GM12878 (cell line): ENCODE measurements around the gene STRADB. TPM values are rescaled to one million over a fixed set of nuclear protein-coding genes. Genes with fewer than 3 reads are reported as not detected.

Experiments used
- ATAC-seq: fragments of 200-7000 bp; cut with Tn5 transposase; 3 replicates; pipeline ENCODE4 v1.9.1; 2020; ENCODE audit warnings: mild to moderate bottlenecking, moderate library complexity
- BruUV-seq: library from RNA; stranded (reverse); fragments of 400-500 nt; replicated peaks from 2 replicates; lab custom pipeline; 2021; lab: Mats Ljungman, UMichigan
- CTCF ChIA-PET: fragments of 300-600 bp; sonication (Branson Sonifier 250); formaldehyde crosslinking; extraction: SDS; loops from one replicate; lab custom pipeline; 2021; ENCODE audit warnings: inconsistent platforms; lab: Yijun Ruan, JAX
- POLR2A ChIA-PET: fragments of 350-600 bp; formaldehyde crosslinking; extraction: SDS; loops from one replicate; lab custom pipeline; 2021; ENCODE audit warnings: inconsistent platforms; lab: Charles Lee
- RAD21 ChIA-PET: fragments of 300-600 bp; sonication (Branson Sonifier 250); formaldehyde crosslinking; loops from one replicate; lab custom pipeline; 2023; ENCODE audit warnings: antibody characterized with exemption; ENCODE audit not compliant: unreplicated experiment; lab: Charles Lee
- SMC1A ChIA-PET: fragments of 300-600 bp; sonication (Branson Sonifier 250); formaldehyde crosslinking; loops from one replicate; lab custom pipeline; 2023; ENCODE audit not compliant: unreplicated experiment, uncharacterized antibody; lab: Charles Lee
- DNase-seq: peaks from one replicate; pipeline ENCODE4 v3.0.0-alpha.2; 2011; ENCODE audit warnings: low read depth, low spot score
- FAIRE-seq: peaks from 3 replicates; lab custom pipeline; 2011; peaks lifted over from hg19 to GRCh38; lab: Jason Lieb, UNC
- H2AFZ ChIP-seq: 2 replicates; pipeline ENCODE4 v1.6.0; 2011; ENCODE audit warnings: low read depth, low read length, control low read depth; ENCODE audit not compliant: control insufficient read depth
- H3K27ac ChIP-seq: 2 replicates; pipeline ENCODE4 v1.5.1; 2011; ENCODE audit warnings: control low read depth; ENCODE audit not compliant: control insufficient read depth, insufficient read depth
- H3K27me3 ChIP-seq, 2 experiments: replicated peaks in 1 of 2; 2 replicates each; pipeline versions ENCODE4 v1.6.0 to v1.6.1; 2011; ENCODE audit warnings: low read length in 1 of 2; ENCODE audit not compliant: control insufficient read depth in 2 of 2, insufficient read depth in 2 of 2
- H3K36me3 ChIP-seq, 2 experiments: 2 replicates each; pipeline ENCODE4 v1.5.1; 2011; ENCODE audit warnings: low read length in 1 of 2; ENCODE audit not compliant: control insufficient read depth in 2 of 2, insufficient read depth in 2 of 2
- H3K4me1 ChIP-seq: 2 replicates; pipeline ENCODE4 v1.6.1; 2011; ENCODE audit warnings: mild to moderate bottlenecking, low read length, moderate library complexity, mixed read lengths; ENCODE audit not compliant: control insufficient read depth, insufficient read depth
- H3K4me2 ChIP-seq: 2 replicates; pipeline ENCODE4 v1.6.0; 2011; ENCODE audit warnings: control low read depth; ENCODE audit not compliant: control insufficient read depth, insufficient read depth
- H3K4me3 ChIP-seq: fragments of 200-600 bp; sonication (generic); 2 replicates; pipeline ENCODE4 v1.5.1; 2016
- H3K79me2 ChIP-seq: 2 replicates; pipeline ENCODE4 v1.6.0; 2011; ENCODE audit warnings: low read length; ENCODE audit not compliant: control insufficient read depth, insufficient read depth
- H3K9ac ChIP-seq: 2 replicates; pipeline ENCODE4 v1.8.0; 2011; ENCODE audit warnings: low read length, control low read depth, mixed read lengths; ENCODE audit not compliant: control insufficient read depth, insufficient read depth
- H3K9me3 ChIP-seq: replicated peaks from 3 replicates; pipeline ENCODE4 v1.5.1; 2011; ENCODE audit warnings: mild to moderate bottlenecking, low read length; ENCODE audit not compliant: control insufficient read depth, insufficient read depth
- H4K20me1 ChIP-seq: 2 replicates; pipeline ENCODE4 v1.6.0; 2011; ENCODE audit not compliant: control insufficient read depth, insufficient read depth
- EED ChIP-seq: sonication (generic); IDR thresholded peaks from 2 replicates; pipeline ENCODE4 v1.6.1; 2016; ENCODE audit warnings: antibody characterized with exemption, low read depth
- GABPA ChIP-seq: IDR thresholded peaks from 2 replicates; pipeline ENCODE4 v1.6.1; 2014; ENCODE audit warnings: antibody characterized with exemption, low read depth, mild to moderate bottlenecking, inconsistent platforms
- JUND ChIP-seq: IDR thresholded peaks from 2 replicates; pipeline ENCODE4 v1.6.1; 2012; ENCODE audit warnings: low read depth, mild to moderate bottlenecking, low read length, improper control_type of control experiment, moderate library complexity
- KAT2A ChIP-seq: conservative IDR thresholded peaks from 2 replicates; pipeline ENCODE4 v1.6.1; 2011; ENCODE audit warnings: low read depth, low read length; ENCODE audit not compliant: control insufficient read depth
- LARP7 ChIP-seq: fragments of 450-650 bp; IDR thresholded peaks from 2 replicates; pipeline ENCODE4 v1.6.1; 2017; ENCODE audit warnings: mild to moderate bottlenecking
- MTA2 ChIP-seq: fragments of 450-650 bp; IDR thresholded peaks from 2 replicates; pipeline ENCODE4 v1.6.1; 2016; ENCODE audit warnings: low read depth, mild to moderate bottlenecking, moderate library complexity
- PAX5 ChIP-seq: IDR thresholded peaks from 2 replicates; pipeline ENCODE4 v1.6.1; 2011; ENCODE audit warnings: low read depth, low read length, borderline replicate concordance
- PML ChIP-seq: IDR thresholded peaks from 2 replicates; pipeline ENCODE4 v1.6.1; 2012; ENCODE audit warnings: low read length, inconsistent platforms
- SMARCA5 ChIP-seq: fragments of 450-650 bp; IDR thresholded peaks from 2 replicates; pipeline ENCODE4 v1.6.1; 2017; ENCODE audit warnings: mild to moderate bottlenecking
- TBL1XR1 ChIP-seq: IDR thresholded peaks from 2 replicates; pipeline ENCODE4 v1.6.1; 2012; ENCODE audit warnings: low read depth, low read length, improper control_type of control experiment
- ZBED1 ChIP-seq: IDR thresholded peaks from 2 replicates; pipeline ENCODE4 v1.6.1; 2016; ENCODE audit warnings: borderline replicate concordance
- ZNF207 ChIP-seq: fragments of 450-650 bp; IDR thresholded peaks from 2 replicates; pipeline ENCODE4 v1.6.1; 2014; ENCODE audit warnings: antibody characterized with exemption, mild to moderate bottlenecking, borderline replicate concordance
- WGBS: methylation state at CpG from one replicate; pipeline ENCODE4 v1.1.6; 2016; ENCODE audit warnings: low lambda C conversion rate; ENCODE audit not compliant: insufficient replicate concordance, insufficient coverage; ENCODE audit errors: missing lambda C conversion rate; 5-methylcytosine and 5-hydroxymethylcytosine counted together
- in situ Hi-C: fragments of 300-500 bp; cut with MboI; formaldehyde crosslinking; loops from 9 replicates; pipeline ENCODE4 v1.14.3; 2018; ENCODE audit warnings: mixed read lengths
- intact Hi-C: fragments of 100-400 bp; cut with micrococcal nuclease; formaldehyde crosslinking; loops from one replicate; pipeline ENCODE4 v1.14.2; 2022; ENCODE audit not compliant: unreplicated experiment
- polyA plus RNA-seq, 11 experiments: library from polyadenylated mRNA; depleted of rRNA in 4 of 11; unstranded in 6 of 11; stranded (reverse) in 5 of 11; fragments of >200 nt; fragmentation: Nextera tagmentation in 4 of 11; fragmentation: Illumina TruSeq in 1 of 11; extraction: Ambion mirVana in 4 of 11; extraction: Trizol in 1 of 11; gene quantifications; 1 replicate in 1 of 11; 2 replicates in 10 of 11; pipeline versions ENCODE4 v1.2.1 to v1.2.3, GENCODE V29; 2011 to 2016; ENCODE audit warnings: inconsistent platforms in 2 of 11, missing spikeins in 2 of 11, low read depth in 1 of 11
- total RNA-seq, 4 experiments: library from RNA; depleted of rRNA in 3 of 4; stranded (reverse); fragments of >200 nt in 3 of 4; fragmentation: Illumina TruSeq in 1 of 4; extraction: Trizol in 1 of 4; gene quantifications; 2 replicates each; pipeline versions ENCODE4 v1.2.1 to v1.2.3, GENCODE V29; 2013 to 2021
- TF ChIP-seq, protein P1 (sequence below): fragments of 450-650 bp; formaldehyde crosslinking; IDR thresholded peaks from 2 replicates; pipeline ENCODE4 v1.4.0; 2020; ENCODE audit warnings: mild to moderate bottlenecking, moderate library complexity
- TF ChIP-seq, protein P2 (sequence below): fragments of 450-650 bp; IDR thresholded peaks from 2 replicates; pipeline ENCODE4 v1.6.1; 2014; ENCODE audit warnings: mild to moderate bottlenecking

Gene STRADB
- total and polyA plus RNA-seq, 10 of the 15 experiments (the other 5 are each of a cell fraction or from before 2014, with no cell fraction given), result 7.6 to 58.3 (median 32.2) TPM

DNA sequence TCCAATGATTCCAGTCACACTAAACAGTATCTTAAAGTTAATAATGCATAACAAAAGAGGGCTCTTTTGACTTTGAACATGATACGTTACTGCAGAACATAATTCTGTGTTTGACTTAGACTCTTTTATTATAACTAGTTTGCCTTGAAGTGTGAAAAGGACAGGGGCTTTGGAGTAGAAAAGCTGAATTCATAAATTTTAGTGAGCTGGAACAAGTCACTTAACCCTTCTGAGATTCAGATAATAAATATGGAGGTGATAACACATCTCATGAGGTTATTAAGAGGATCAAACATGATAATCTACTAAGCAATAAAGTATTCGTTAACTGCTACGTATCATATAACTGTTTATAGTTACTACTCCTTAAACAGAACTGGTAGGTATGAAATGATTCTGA, 49.7 kb upstream of the STRADB start:
- 96% methylated on average over 3 of the region's 3 CpGs for WGBS
- SMC1A ChIA-PET, result interaction anchor here (1.0 to 2.6 kb wide), 4 partner anchors 13 to 170 kb away, joined by 3 to 7 read pairs (median 4); partner anchors contain the start of genes STRADB and TRAK2
- intact Hi-C loops (no loop called here), in situ Hi-C loops (no loop called here)
- POLR2A ChIA-PET, result no interaction called here
- CTCF ChIA-PET, result interaction anchor here (0.7 kb wide), 1 partner anchor 13 kb away, joined by 3 read pairs; no protein-coding TSS in a partner anchor
- no peak overlapping the region for H3K4me2 ChIP-seq
- no peak overlapping the region for H3K9ac ChIP-seq
- H4K20me1 ChIP-seq, result no peaks in the 10 kb centered on the region
- H3K9me3 ChIP-seq, result no peaks in the 10 kb centered on the region
- DNase-seq, result no peak
- no peaks in the 10 kb centered on the region for H3K4me1 ChIP-seq
- no peak overlapping the region for H3K4me3 ChIP-seq
- no peaks in the 10 kb centered on the region for H3K27me3 ChIP-seq
- no peak overlapping the region for H2AFZ ChIP-seq
- no peak for FAIRE-seq
- H3K27ac ChIP-seq, result no peak overlapping the region
- peaks cover 0 to 7% of the 10 kb centered on the region in 2 experiments; a peak in 2 of 4 replicates for H3K36me3 ChIP-seq
- RAD21 ChIA-PET, result no interaction called here
- ATAC-seq, result no peak
- no peaks in the 10 kb centered on the region for H3K79me2 ChIP-seq
- no TSS peak for BruUV-seq
- TF ChIP-seq LARP7 (no peak), ZNF207 (no peak), ZBED1 (no peak), KAT2A (no peak), SMARCA5 (no peak), TBL1XR1 (no peak), MTA2 (no peak), JUND (no peak), PML (no peak), PAX5 (no peak), EED (no peak), GABPA (no peak)
- TF ChIP-seq, protein P1, sequence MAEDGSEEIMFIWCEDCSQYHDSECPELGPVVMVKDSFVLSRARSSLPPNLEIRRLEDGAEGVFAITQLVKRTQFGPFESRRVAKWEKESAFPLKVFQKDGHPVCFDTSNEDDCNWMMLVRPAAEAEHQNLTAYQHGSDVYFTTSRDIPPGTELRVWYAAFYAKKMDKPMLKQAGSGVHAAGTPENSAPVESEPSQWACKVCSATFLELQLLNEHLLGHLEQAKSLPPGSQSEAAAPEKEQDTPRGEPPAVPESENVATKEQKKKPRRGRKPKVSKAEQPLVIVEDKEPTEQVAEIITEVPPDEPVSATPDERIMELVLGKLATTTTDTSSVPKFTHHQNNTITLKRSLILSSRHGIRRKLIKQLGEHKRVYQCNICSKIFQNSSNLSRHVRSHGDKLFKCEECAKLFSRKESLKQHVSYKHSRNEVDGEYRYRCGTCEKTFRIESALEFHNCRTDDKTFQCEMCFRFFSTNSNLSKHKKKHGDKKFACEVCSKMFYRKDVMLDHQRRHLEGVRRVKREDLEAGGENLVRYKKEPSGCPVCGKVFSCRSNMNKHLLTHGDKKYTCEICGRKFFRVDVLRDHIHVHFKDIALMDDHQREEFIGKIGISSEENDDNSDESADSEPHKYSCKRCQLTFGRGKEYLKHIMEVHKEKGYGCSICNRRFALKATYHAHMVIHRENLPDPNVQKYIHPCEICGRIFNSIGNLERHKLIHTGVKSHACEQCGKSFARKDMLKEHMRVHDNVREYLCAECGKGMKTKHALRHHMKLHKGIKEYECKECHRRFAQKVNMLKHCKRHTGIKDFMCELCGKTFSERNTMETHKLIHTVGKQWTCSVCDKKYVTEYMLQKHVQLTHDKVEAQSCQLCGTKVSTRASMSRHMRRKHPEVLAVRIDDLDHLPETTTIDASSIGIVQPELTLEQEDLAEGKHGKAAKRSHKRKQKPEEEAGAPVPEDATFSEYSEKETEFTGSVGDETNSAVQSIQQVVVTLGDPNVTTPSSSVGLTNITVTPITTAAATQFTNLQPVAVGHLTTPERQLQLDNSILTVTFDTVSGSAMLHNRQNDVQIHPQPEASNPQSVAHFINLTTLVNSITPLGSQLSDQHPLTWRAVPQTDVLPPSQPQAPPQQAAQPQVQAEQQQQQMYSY (CRISPR knock-in tag), result no peak
- TF ChIP-seq, protein P2, sequence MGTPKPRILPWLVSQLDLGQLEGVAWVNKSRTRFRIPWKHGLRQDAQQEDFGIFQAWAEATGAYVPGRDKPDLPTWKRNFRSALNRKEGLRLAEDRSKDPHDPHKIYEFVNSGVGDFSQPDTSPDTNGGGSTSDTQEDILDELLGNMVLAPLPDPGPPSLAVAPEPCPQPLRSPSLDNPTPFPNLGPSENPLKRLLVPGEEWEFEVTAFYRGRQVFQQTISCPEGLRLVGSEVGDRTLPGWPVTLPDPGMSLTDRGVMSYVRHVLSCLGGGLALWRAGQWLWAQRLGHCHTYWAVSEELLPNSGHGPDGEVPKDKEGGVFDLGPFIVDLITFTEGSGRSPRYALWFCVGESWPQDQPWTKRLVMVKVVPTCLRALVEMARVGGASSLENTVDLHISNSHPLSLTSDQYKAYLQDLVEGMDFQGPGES, result no peak
- TF ChIP-seq, all 136 proteins: peak for 0
